Lung (tissue), 12 donors: ENCODE measurements around the gene PCDH1. TPM values are rescaled to one million over a fixed set of nuclear protein-coding genes. Genes with fewer than 3 reads are reported as not detected.

ENCODE experiments used
- ATAC-seq: fragments of 200-7000 bp; cut with Tn5 transposase; one replicate; pipeline ENCODE4 v1.9.1; 2020; ENCODE audit warnings: moderate number of reproducible peaks; ENCODE audit not compliant: insufficient read depth, low FRiP score
- DNase-seq, 3 donors: peaks; one replicate each; pipeline ENCODE4 v3.0.0-alpha.2; 2013 to 2017
- H3K27ac ChIP-seq, 2 donors: one replicate each; pipeline ENCODE4 v1.5.1; 2013; ENCODE audit warnings: mild to moderate bottlenecking in 2 of 2, moderate library complexity in 2 of 2, control low read depth in 1 of 2, inconsistent platforms in 1 of 2, low read depth in 1 of 2, low read length in 1 of 2
- H3K27me3 ChIP-seq, 3 donors: one replicate each; pipeline ENCODE4 v1.5.1; 2013; ENCODE audit warnings: low read length in 2 of 3; ENCODE audit not compliant: control insufficient read depth in 3 of 3, insufficient read depth in 3 of 3
- H3K36me3 ChIP-seq, 4 donors: one replicate each; pipeline ENCODE4 v1.5.1; 2013; ENCODE audit warnings: low read length in 4 of 4, mild to moderate bottlenecking in 1 of 4, moderate library complexity in 1 of 4; ENCODE audit not compliant: control insufficient read depth in 4 of 4, insufficient read depth in 4 of 4
- H3K4me1 ChIP-seq, 5 donors: one replicate each; pipeline ENCODE4 v1.5.1; 2013; ENCODE audit warnings: low read length in 5 of 5, mild to moderate bottlenecking in 2 of 5, moderate library complexity in 1 of 5; ENCODE audit not compliant: control insufficient read depth in 5 of 5, insufficient read depth in 5 of 5
- H3K4me3 ChIP-seq: one replicate; pipeline ENCODE4 v1.5.1; 2013; ENCODE audit warnings: mild to moderate bottlenecking, control low read depth, moderate library complexity
- H3K9ac ChIP-seq, 2 donors: one replicate each; pipeline ENCODE4 v1.5.1; 2013; ENCODE audit warnings: low read length in 2 of 2, control low read depth in 1 of 2; ENCODE audit not compliant: insufficient read depth in 1 of 2
- H3K9me3 ChIP-seq, 4 donors: one replicate each; pipeline ENCODE4 v1.5.1; 2013; ENCODE audit warnings: low read length in 3 of 4, mild to moderate bottlenecking in 1 of 4, moderate library complexity in 1 of 4; ENCODE audit not compliant: control insufficient read depth in 4 of 4, insufficient read depth in 3 of 4
- WGBS, 2 donors: extraction: QIAGEN DNeasy Blood & Tissue Kit; methylation state at CpG; one replicate each; pipeline ENCODE4 v1.1.7; 2013; 5-methylcytosine and 5-hydroxymethylcytosine counted together
- polyA plus RNA-seq, 2 donors: library from polyadenylated mRNA; stranded (reverse); fragments of 200-250 nt; gene quantifications; one replicate each; pipeline ENCODE4 v1.2.1, GENCODE V29; 2013
- total RNA-seq, 2 donors: library from RNA; depleted of rRNA in 1 of 2; stranded (reverse); fragments of >200 nt in 1 of 2; gene quantifications; one replicate each; pipeline ENCODE4 v1.2.1, GENCODE V29; 2014 to 2021
- TF ChIP-seq, protein P1 (sequence below): IDR thresholded peaks from 2 replicates; pipeline ENCODE4 v1.5.1; 2012; ENCODE audit warnings: mild to moderate bottlenecking; ENCODE audit errors: control extremely low read depth, extremely low read depth
- donor health status: control.
- donor health status: control.
- donor health status: Bipolar disorder and iron deficiency.
- donor health status: healthy.
- donor health status: DM: yes; HTN: yes; CAD: no.

Gene PCDH1
- total and polyA plus RNA-seq, 4 donors, result 18.2 to 70.2 (median 44.4) TPM

GRCh38 chr5:141851195-141851874, 26.9 kb downstream of the PCDH1 start:
- H3K27me3 ChIP-seq, result no peaks in the 10 kb centered on the region
- H3K4me1 ChIP-seq, result peaks cover 0 to 28% (median 18%) of the 10 kb centered on the region in 5 donors
- 78 to 81% methylated on average over 9 to 10 of the region's 10 CpGs for WGBS, 2 donors
- no peaks in the 10 kb centered on the region for H3K9me3 ChIP-seq
- H3K9ac ChIP-seq, result no peak overlapping the region
- H3K36me3 ChIP-seq, result peaks cover 0 to 18% (median 0%) of the 10 kb centered on the region in 4 donors
- no peak for ATAC-seq
- H3K27ac ChIP-seq, result peak overlapping the region; percentile 68 to 83
- DNase-seq, result no peak
- H3K4me3 ChIP-seq, result no peak overlapping the region
- TF ChIP-seq, protein P1, sequence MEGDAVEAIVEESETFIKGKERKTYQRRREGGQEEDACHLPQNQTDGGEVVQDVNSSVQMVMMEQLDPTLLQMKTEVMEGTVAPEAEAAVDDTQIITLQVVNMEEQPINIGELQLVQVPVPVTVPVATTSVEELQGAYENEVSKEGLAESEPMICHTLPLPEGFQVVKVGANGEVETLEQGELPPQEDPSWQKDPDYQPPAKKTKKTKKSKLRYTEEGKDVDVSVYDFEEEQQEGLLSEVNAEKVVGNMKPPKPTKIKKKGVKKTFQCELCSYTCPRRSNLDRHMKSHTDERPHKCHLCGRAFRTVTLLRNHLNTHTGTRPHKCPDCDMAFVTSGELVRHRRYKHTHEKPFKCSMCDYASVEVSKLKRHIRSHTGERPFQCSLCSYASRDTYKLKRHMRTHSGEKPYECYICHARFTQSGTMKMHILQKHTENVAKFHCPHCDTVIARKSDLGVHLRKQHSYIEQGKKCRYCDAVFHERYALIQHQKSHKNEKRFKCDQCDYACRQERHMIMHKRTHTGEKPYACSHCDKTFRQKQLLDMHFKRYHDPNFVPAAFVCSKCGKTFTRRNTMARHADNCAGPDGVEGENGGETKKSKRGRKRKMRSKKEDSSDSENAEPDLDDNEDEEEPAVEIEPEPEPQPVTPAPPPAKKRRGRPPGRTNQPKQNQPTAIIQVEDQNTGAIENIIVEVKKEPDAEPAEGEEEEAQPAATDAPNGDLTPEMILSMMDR, result no peak

DNA sequence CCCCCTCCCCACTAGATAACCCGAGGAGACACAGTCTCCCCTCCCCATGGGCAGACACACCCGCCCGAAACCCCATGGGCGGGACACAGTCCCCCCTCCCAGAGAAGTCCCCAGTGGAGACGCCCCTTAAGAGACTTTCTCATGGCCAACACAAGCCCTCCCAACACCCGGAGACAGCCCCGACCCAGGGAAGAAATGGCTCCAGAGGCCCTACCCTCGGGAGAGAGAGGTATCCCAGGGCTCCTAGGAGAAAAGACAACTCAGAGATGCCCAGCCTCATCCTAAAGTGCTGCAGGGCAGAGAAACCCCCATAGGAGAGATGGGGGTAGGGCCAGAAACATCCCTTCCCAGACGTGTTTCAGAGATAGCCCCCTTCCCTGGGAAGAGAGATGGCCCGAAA, 27.4 kb downstream of the PCDH1 start:
- Histone ChIP-seq H3K27me3 (no peaks in the 10 kb centered on the region), H3K4me1 (peaks cover 0 to 25% (median 18%) of the 10 kb centered on the region in 5 donors), H3K9ac (no peak overlapping the region), H3K36me3 (peaks cover 0 to 15% (median 0%) of the 10 kb centered on the region in 4 donors), H3K4me3 (no peak overlapping the region), H3K27ac (peak overlapping the region; percentile 68 to 83), H3K9me3 (no peaks in the 10 kb centered on the region)
- 25 to 36% methylated on average over 9 to 10 of the region's 10 CpGs for WGBS, 2 donors
- ATAC-seq, result no peak
- TF ChIP-seq, protein P1, result no peak
- peak in 2 of 3 donors; percentile 50 to 53 for DNase-seq

DNA sequence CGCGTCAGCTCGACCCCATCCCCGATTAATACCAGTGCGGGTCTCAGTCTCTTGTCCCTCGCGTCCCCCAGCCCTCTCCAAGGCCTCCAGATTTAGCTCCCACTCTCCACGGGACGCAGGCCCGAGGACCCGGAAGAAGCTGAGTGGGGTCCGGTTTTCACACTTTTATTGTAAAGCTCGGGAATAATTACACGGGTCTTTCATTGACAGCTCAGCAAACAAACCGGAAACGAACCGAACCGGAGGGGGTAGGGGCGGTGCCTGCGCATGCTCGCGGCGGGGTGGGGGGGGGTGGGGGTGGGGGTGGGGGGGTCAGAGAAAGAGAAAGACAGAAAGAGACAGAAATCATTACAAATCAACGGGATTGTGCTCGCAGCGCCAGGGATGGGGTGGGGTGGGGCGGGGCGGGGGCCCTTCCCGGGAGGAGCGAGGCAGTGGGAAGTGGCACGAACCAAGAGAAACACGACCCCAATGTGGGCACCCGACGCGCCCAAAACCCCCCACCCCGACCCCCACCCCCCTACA, 27.9 kb downstream of the PCDH1 start:
- WGBS, 2 donors, result 0 to 1% methylated on average over 26 to 36 of the region's 36 CpGs
- DNase-seq, result peak; percentile 69 to 79 (median 78)
- H3K4me1 ChIP-seq, result peaks cover 0 to 20% (median 18%) of the 10 kb centered on the region in 5 donors

More for the DNA sequence above, 27.9 kb downstream of the PCDH1 start:
- peak overlapping the region; percentile 86 to 99 for H3K27ac ChIP-seq
- H3K36me3 ChIP-seq, result peaks cover 0 to 11% (median 0%) of the 10 kb centered on the region in 4 donors
- peak; percentile 15 for ATAC-seq
- H3K4me3 ChIP-seq, result peak overlapping the region; percentile 61
- no peaks in the 10 kb centered on the region for H3K27me3 ChIP-seq
- H3K9me3 ChIP-seq, result no peaks in the 10 kb centered on the region
- H3K9ac ChIP-seq, result peak overlapping the region; percentile 74 to 94
- TF ChIP-seq, protein P1, result no peak
